Activated CD4-positive, alpha-beta T cell treated with anti-CD3 and anti-CD28 coated beads for 1 hour (primary cell): ENCODE data around the gene ZBTB7A.

Experiments
- DNase-seq: peaks from one replicate; pipeline ENCODE4 v3.0.0-alpha.2; 2020

The ZBTB7A gene

DNA sequence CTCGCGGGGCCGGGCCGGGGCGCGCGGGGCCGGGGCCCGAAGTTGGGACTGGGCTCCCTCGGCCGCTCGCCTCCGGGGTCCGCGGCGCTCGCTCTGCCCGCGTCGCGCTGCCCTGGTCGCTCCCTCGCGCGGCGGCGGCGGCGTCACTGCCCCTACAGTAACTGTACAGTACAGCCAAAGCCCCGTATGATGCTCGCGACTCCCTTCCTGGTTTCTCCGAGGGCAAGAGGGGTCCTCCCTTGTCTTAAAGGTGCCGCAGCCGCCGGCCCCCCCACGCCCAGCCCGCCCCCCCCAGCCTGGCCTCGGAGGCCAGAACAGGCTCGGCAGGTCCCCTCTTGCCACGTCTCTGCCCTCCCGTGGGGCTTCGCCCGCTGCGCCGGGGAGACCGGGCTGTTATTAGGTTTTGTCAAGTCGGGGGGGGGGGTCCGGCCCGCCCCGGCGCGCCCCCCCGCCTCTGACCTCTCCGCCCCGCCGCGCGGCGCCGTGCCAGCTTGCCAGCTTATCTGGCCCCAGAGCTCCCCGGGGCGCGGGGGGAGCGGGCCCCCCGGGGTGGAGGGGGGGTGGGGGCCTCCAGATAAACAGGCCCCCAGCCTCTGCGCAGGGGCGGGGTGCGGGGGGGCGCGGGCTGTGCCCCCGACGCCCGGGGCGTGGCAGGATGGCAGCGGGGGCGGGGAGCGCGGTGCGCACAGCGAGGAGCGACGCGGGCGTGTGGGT, at the start of gene ZBTB7A:
TSS of gene ZBTB7A (minus strand) at position 218 of the 714 bp plus-strand sequence. CDS start 11,667 bp downstream, outside the sequence.
- peak; percentile 64 for DNase-seq

DNA sequence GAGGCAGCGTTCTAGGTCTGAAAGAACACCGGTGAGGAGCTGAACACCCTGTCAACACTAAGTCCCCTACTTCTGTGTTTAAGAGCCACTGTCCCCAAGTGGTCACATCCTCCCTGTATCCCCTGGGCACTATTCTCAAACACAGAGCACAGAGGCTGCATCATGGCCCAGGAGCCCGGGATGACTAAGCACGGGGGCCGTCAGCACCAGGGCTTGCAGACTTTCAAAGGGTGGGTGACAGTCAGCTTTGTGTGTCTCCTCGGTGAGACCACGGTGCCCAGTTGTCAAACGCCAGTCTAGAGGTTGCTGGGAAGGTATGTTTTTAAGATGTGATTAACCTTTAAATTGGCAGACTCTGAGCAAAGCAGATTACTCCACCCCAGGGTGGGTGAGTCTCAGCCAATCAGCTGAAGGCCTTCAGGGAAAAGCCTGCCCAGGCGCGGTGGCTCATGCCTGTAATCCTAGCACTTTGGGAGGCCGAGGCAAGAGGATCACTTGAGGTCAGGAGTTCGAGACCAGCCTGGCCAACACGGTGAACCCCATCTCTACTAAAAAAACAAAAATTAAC, 49.2 kb upstream of the ZBTB7A start:
- DNase-seq = no peak

DNA sequence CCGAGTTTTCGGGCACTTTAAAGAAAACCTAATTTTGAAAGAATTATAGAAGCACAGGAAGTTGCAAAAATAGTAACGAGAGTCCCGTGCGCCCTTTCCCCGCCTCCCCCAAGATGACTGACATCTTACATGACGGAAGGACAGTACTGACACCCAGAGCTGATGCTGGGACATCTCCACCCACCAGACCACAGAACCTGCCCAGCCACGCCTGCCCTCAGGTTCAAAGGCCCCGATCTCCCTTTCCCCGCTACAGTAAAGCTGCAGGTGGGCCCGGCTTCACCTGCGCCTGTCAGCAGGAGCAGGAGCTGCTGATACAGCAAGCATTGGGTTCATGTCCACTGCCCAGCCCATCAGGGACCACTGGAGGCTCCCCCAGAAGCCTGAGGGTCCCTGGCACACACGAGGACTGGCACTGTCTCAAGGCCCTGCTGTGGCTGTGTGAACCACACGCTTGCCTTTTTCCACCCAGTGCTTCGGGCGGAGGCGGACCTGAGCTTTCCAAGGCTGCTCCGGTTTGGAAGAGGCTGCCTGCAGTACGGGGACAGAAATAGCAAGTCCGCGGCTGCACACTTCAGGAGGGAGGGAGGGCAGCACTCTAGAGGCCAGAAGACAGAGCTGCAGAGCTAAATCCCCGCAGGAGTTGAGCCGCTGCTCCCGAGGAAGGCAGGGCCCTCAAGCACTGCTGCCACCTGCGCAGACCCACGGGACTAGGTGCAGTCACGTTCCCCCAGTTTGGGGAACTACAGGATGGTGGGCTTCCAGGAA, 48.5 kb upstream of the ZBTB7A start:
- DNase-seq = peak; percentile 43

- no peak for DNase-seq
Measured at GRCh38 chr19:4114181-4114580, 47.5 kb upstream of the ZBTB7A start.

GRCh38 chr19:4113398-4114088, 46.8 kb upstream of the ZBTB7A start:
- no peak for DNase-seq

DNA sequence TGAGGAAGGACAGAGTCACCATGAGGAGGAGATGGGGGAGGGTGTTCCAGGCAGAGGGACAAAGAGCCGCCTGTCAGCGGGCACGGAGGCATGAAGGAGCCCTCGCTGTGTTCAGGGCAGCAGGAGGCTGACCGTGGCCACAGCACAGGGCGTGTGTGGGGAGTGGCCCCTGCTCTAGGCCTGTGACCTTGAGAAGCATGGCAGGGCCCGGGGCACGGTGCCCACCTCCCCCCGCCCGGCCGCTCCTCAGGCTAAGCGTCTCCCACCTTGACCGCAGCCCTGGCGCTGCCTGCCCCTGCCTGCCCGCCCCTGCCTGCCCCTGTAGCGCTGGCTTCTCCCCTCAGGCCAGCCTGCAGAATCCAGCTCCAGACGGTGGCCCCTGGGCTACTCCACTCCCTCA, 45.7 kb upstream of the ZBTB7A start:
- no peak for DNase-seq

GRCh38 chr19:4109626-4109945, 42.9 kb upstream of the ZBTB7A start:
- DNase-seq = no peak

DNA sequence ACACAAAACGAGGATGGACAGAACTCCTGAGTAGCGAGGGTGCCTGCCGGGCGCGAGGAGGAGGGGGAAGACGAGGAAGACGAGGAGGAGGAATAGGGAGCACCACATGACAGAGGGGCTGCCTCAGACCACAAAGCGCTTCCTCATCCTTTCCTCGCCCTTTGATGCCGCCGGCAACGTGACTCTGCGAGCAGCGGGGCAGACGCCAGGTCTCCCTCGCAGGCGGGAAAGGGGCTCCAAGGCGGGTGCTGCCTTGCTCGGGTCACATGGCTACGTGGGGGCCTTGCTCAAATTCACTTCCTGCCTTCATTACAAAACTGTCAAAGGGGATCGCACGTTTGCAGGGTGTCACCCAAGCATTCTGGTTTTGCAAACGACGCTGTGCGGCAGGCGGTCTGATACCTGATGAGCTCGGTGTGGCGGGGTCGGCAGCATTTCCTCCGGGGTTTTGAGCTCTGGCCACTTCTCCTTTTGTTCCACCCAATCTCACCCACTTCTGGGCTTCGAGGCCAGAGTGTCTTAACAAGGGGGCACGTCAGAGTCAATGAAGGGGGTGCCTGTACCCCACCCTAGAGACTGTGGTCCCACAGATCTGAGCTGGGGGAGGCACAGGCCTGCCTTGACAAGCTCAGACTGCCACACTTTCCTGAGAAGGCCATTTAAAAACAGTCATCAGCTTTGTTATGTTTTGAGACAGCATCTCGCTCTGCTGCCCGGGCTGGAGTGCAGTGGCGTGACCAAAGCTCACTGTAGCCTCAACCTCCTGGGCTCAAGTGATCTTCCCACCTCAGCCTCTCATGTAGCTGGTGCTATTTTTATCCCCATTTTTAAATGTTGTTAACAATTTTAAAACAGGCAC, 42.3 kb upstream of the ZBTB7A start:
- peak; percentile 49 for DNase-seq

- DNase-seq = no peak
Measured at GRCh38 chr19:4103080-4103433, 36.4 kb upstream of the ZBTB7A start.

- DNase-seq = no peak
Measured at GRCh38 chr19:4102339-4103079, 35.8 kb upstream of the ZBTB7A start.

- no peak for DNase-seq
Measured at GRCh38 chr19:4101496-4101770, 34.7 kb upstream of the ZBTB7A start.

GRCh38 chr19:4100647-4101495, 34.2 kb upstream of the ZBTB7A start:
- no peak for DNase-seq

- DNase-seq = no peak
Measured at GRCh38 chr19:4099041-4099764, 32.5 kb upstream of the ZBTB7A start.

DNA sequence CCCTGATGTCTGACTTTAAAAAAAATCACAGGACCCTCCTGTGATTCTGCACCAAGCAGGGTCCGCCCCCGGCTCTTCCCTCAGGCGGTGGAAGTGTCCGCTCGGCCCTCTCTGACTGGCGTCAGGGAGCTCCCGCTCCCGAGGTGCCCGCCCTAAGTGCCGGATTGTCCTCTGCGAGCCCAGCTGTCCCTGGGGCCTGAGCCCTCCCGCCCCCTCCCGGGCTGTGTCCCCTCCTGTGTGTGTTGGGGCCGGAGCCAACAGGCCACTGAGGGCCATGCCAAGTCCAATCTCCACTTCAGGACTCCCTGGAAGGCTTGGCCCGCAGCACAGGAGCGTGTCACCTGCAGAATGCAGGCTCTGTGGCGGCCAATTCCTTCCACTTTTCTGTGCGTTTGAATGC, 31.8 kb upstream of the ZBTB7A start:
- DNase-seq = no peak

DNA sequence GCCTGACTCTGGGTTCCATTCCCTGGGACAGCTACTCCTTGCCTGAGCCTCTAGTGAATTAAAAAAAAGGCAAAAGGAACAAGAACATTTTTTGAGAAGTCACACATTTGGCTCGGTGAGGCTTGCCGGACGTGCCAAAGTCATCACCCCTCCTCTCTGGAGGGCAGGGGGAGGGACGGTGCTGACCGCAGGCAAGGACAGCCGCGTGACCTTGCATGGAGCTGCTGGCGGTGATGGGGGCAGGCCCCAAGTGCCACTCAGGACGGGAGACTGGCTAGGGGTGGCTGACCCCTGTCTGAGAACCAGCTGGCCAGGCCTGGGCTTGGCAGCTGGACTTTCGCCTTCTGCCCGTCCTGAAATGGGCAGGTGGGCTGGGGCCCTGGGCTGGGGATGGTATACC, 30.8 kb upstream of the ZBTB7A start:
- no peak for DNase-seq

GRCh38 chr19:4096049-4096892, 29.6 kb upstream of the ZBTB7A start:
- DNase-seq = no peak

GRCh38 chr19:4095488-4095844, 28.8 kb upstream of the ZBTB7A start:
- no peak for DNase-seq

DNA sequence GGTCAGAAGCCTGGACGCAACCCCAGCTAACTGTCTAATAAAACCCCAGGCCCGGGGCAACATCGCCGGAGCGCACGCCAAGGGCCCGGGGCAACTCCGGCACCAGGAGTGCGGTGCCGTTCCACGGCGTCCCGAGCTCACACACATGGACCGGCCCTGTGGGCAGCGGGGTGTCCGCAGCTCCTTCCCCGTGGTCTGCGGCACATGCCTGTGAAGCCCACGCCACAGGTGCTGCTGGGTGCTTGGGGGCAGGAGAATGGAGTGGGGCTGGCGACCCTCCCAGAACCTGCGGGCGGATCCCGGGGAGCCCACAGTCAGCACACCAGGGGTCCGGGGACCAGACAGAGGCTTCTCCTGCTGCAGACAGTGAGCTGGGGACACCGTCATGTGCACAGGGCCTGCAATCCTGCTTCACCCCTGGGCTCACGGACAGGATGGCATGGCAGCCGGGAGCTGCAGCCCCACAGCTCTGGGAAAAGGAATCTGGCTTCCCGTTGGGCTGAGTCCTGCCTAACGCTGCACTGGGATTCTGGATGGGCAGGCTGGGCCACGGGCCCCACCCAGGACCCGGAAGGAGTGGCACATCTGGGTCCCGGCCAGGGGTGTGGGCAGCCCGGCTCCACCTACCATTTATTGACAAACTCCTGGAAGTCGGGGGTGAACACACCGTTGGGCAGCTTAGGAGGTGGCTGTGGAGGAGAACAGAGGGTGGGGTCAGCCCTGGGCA, 28.2 kb upstream of the ZBTB7A start:
- DNase-seq = no peak

- no peak for DNase-seq
Measured at GRCh38 chr19:4094291-4094690, 27.6 kb upstream of the ZBTB7A start.
